Measurements from ENCODE around the gene FRMD1.

The FRMD1 gene

GRCh38 chr6:168103050-168103830, 24.2 kb upstream of the FRMD1 start:
- H3K4me3 Mint-ChIP-seq = no peak overlapping the region
- no peak overlapping the region for H3K27ac Mint-ChIP-seq
- no peaks in the 10 kb centered on the region for H3K4me1 Mint-ChIP-seq
- no peak for DNase-seq (ENCODE audit: low spot score in 2 of 2)
- H3K9me3 Mint-ChIP-seq = no peaks in the 10 kb centered on the region
- no peaks in the 10 kb centered on the region for H3K36me3 Mint-ChIP-seq
- no peak for ATAC-seq (ENCODE audit: low read depth)
- peaks cover 6% of the 10 kb centered on the region for H3K27me3 Mint-ChIP-seq

GRCh38 chr6:168102315-168102985, 23.4 kb upstream of the FRMD1 start:
- DNase-seq (ENCODE audit: low spot score in 2 of 2) = no peak
- Mint-ChIP-seq H3K27me3 (peaks cover 8% of the 10 kb centered on the region), H3K4me3 (no peak overlapping the region), H3K36me3 (no peaks in the 10 kb centered on the region), H3K27ac (no peak overlapping the region), H3K4me1 (no peaks in the 10 kb centered on the region), H3K9me3 (no peaks in the 10 kb centered on the region)
- ATAC-seq (ENCODE audit: low read depth) = no peak

GRCh38 chr6:168101590-168102314, 22.7 kb upstream of the FRMD1 start:
- H3K36me3 Mint-ChIP-seq = no peaks in the 10 kb centered on the region
- no peak for DNase-seq (ENCODE audit: low spot score in 2 of 2)
- no peak for ATAC-seq (ENCODE audit: low read depth)
- no peaks in the 10 kb centered on the region for H3K9me3 Mint-ChIP-seq
- peaks cover 8% of the 10 kb centered on the region for H3K27me3 Mint-ChIP-seq
- H3K4me1 Mint-ChIP-seq = no peaks in the 10 kb centered on the region
- H3K4me3 Mint-ChIP-seq = no peak overlapping the region
- no peak overlapping the region for H3K27ac Mint-ChIP-seq

- no peaks in the 10 kb centered on the region for H3K9me3 Mint-ChIP-seq
- no peak for ATAC-seq (ENCODE audit: low read depth)
Measured at GRCh38 chr6:168100803-168101589, 22.0 kb upstream of the FRMD1 start.

GRCh38 chr6:168100011-168100802, 21.2 kb upstream of the FRMD1 start:
- ATAC-seq (ENCODE audit: low read depth) (no peak), DNase-seq (ENCODE audit: low spot score in 2 of 2) (no peak)
- Mint-ChIP-seq H3K9me3 (no peaks in the 10 kb centered on the region), H3K4me1 (no peaks in the 10 kb centered on the region), H3K27ac (no peak overlapping the region), H3K36me3 (no peaks in the 10 kb centered on the region), H3K27me3 (peaks cover 8% of the 10 kb centered on the region), H3K4me3 (no peak overlapping the region)

More at GRCh38 chr6:168100803-168101589, 22.0 kb upstream of the FRMD1 start:
- DNase-seq (ENCODE audit: low spot score in 2 of 2) = no peak
- peaks cover 8% of the 10 kb centered on the region for H3K27me3 Mint-ChIP-seq
- H3K36me3 Mint-ChIP-seq = no peaks in the 10 kb centered on the region
- H3K4me3 Mint-ChIP-seq = no peak overlapping the region
- H3K4me1 Mint-ChIP-seq = no peaks in the 10 kb centered on the region
- no peak overlapping the region for H3K27ac Mint-ChIP-seq

GRCh38 chr6:168099201-168100010, 20.4 kb upstream of the FRMD1 start:
- H3K27ac Mint-ChIP-seq = no peak overlapping the region
- H3K4me3 Mint-ChIP-seq = no peak overlapping the region
- peaks cover 4% of the 10 kb centered on the region for H3K27me3 Mint-ChIP-seq
- DNase-seq (ENCODE audit: low spot score in 2 of 2) = no peak
- H3K36me3 Mint-ChIP-seq = no peaks in the 10 kb centered on the region
- no peak for ATAC-seq (ENCODE audit: low read depth)
- H3K4me1 Mint-ChIP-seq = no peaks in the 10 kb centered on the region
- no peaks in the 10 kb centered on the region for H3K9me3 Mint-ChIP-seq

DNA sequence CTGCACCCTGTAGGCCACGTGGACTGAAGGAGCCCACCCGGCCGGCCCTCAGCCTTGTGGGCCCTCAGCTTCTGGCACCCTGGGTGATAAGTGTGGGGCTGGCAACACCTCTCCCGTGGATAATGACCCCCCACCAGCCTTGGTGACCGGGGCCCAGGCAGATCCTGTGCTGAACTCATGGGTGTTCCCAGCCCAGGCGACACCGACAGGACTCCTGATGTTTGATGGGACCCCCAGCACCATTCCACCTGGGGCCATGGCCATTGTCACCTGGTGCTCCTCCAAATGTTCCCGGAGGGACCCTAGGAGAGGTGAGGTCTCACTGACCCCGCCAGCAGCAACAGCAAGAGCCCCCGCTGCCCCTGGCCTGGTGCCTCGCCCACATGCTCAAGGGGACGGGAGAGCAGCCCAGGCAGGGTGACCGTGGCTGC, 19.4 kb upstream of the FRMD1 start:
- Mint-ChIP-seq H3K4me1 (no peaks in the 10 kb centered on the region), H3K27me3 (peaks cover 4% of the 10 kb centered on the region)

DNA sequence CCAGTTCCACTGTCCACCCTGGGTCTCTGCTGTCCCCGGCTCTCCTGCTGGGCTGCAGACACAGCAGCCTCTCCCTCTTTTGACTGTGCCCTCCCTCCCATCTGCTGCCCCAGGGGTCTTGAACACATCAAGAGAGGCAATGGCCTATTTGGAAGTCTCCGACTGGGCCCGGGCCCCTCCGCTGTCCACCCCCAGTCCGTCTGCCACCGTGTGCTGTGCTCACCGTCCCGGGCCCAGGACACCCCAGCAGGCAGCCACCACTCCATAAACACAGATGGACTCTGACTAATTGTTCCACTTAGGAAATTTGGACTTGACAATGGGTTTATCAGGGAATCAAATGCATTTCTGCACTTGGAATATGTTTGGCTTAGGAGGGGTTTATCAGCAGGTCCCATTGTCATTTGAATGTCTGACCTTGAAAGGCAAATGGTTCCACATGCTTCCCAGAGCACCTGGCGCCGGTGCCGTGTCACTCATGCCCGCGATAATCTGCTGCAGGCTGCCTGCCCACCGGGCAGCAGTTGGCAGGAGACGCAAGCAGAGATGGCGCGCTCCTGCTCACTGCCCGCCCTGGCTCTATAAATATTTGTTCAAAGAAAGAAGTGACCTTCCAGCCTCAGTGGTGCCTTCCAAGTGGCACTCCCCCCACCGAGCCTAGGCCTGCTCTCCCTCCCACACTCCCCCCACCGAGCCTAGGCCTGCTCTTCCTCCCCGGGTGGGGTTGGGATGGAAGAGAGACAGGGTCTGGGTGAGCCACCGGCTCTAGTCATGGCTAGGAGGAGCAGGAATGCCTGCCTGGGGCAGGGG, 18.8 kb upstream of the FRMD1 start:
- Mint-ChIP-seq H3K9me3 (peaks cover under 1% of the 10 kb centered on the region), H3K36me3 (no peaks in the 10 kb centered on the region), H3K27me3 (peaks cover 2% of the 10 kb centered on the region), H3K4me3 (no peak overlapping the region), H3K4me1 (no peaks in the 10 kb centered on the region), H3K27ac (no peak overlapping the region)
- DNase-seq (ENCODE audit: low spot score in 2 of 2) = no peak
- ATAC-seq (ENCODE audit: low read depth) = no peak

More for the DNA sequence above, 19.4 kb upstream of the FRMD1 start:
- H3K36me3 Mint-ChIP-seq = no peaks in the 10 kb centered on the region
- DNase-seq (ENCODE audit: low spot score in 2 of 2) (no peak), ATAC-seq (ENCODE audit: low read depth) (no peak)
- no peaks in the 10 kb centered on the region for H3K9me3 Mint-ChIP-seq
- no peak overlapping the region for H3K27ac Mint-ChIP-seq
- no peak overlapping the region for H3K4me3 Mint-ChIP-seq

GRCh38 chr6:168097221-168097620, 18.2 kb upstream of the FRMD1 start:
- ATAC-seq (ENCODE audit: low read depth) (no peak), DNase-seq (ENCODE audit: low spot score in 2 of 2) (no peak)
- no peaks in the 10 kb centered on the region for H3K4me1 Mint-ChIP-seq
- H3K27me3 Mint-ChIP-seq = peaks cover 2% of the 10 kb centered on the region
- no peaks in the 10 kb centered on the region for H3K36me3 Mint-ChIP-seq
- no peak overlapping the region for H3K27ac Mint-ChIP-seq
- H3K4me3 Mint-ChIP-seq = no peak overlapping the region
- H3K9me3 Mint-ChIP-seq = peaks cover 2% of the 10 kb centered on the region

GRCh38 chr6:168096271-168096764, 17.3 kb upstream of the FRMD1 start:
- Mint-ChIP-seq H3K27me3 (peaks cover 2% of the 10 kb centered on the region), H3K4me3 (no peak overlapping the region), H3K9me3 (peaks cover 4% of the 10 kb centered on the region), H3K36me3 (no peaks in the 10 kb centered on the region), H3K27ac (no peak overlapping the region), H3K4me1 (no peaks in the 10 kb centered on the region)
- ATAC-seq (ENCODE audit: low read depth) (no peak), DNase-seq (ENCODE audit: low spot score in 2 of 2) (no peak)

GRCh38 chr6:168095716-168096250, 16.8 kb upstream of the FRMD1 start:
- Mint-ChIP-seq H3K9me3 (peaks cover 4% of the 10 kb centered on the region), H3K27me3 (peaks cover 2% of the 10 kb centered on the region), H3K36me3 (no peaks in the 10 kb centered on the region), H3K4me3 (no peak overlapping the region), H3K27ac (no peak overlapping the region), H3K4me1 (no peaks in the 10 kb centered on the region)
- ATAC-seq (ENCODE audit: low read depth) = no peak
- no peak for DNase-seq (ENCODE audit: low spot score in 2 of 2)

Data from memory B cell (primary cell).